ENCODE data around the gene ZNF384.

ZNF384 gene

GRCh38 chr12:6620137-6620884 is 68.9 kb downstream of the ZNF384 start:
- DNase-seq (ENCODE audit: low spot score) = no peak

- no peak for DNase-seq (ENCODE audit: low spot score)
Observed at GRCh38 chr12:6618483-6619225, 70.5 kb downstream of the ZNF384 start.

All from D341Med (cell line).